Bronchial epithelial cell (primary cell): Measurements from ENCODE around the gene EPHB2. TPM values are rescaled to one million over a fixed set of nuclear protein-coding genes. Genes with fewer than 3 reads are reported as not detected.

ENCODE experiments used
- DNase-seq: peaks from one replicate; pipeline ENCODE4 v3.0.0-alpha.2; 2010; ENCODE audit warnings: low read depth
- FAIRE-seq: peaks from 2 replicates; lab custom pipeline; 2011; peaks lifted over from hg19 to GRCh38; lab: Jason Lieb, UNC
- H3K27me3 ChIP-seq: 2 replicates; pipeline ENCODE4 v1.5.1; 2011; ENCODE audit warnings: low read length; ENCODE audit not compliant: control insufficient read depth, insufficient read depth
- H3K36me3 ChIP-seq: 2 replicates; pipeline ENCODE4 v1.5.1; 2011; ENCODE audit warnings: low read length; ENCODE audit not compliant: control insufficient read depth, insufficient read depth
- H3K4me3 ChIP-seq: 2 replicates; pipeline ENCODE4 v1.5.1; 2011; ENCODE audit warnings: mild to moderate bottlenecking, low read depth, low read length, control low read depth
- total RNA-seq: library from RNA; depleted of rRNA; stranded (reverse); fragments of >200 nt; gene quantifications from 2 replicates; pipeline ENCODE4 v1.2.1, GENCODE V29; 2014
- TF ChIP-seq, protein P1 (sequence below): IDR thresholded peaks from 2 replicates; pipeline ENCODE4 v1.5.1; 2011; ENCODE audit warnings: mild to moderate bottlenecking, moderate library complexity, low read length, control low read depth, inconsistent platforms; ENCODE audit not compliant: insufficient read depth, severe bottlenecking

EPHB2 gene
- total RNA-seq, 1 donor from 2014 or later: 10.0 TPM

DNA sequence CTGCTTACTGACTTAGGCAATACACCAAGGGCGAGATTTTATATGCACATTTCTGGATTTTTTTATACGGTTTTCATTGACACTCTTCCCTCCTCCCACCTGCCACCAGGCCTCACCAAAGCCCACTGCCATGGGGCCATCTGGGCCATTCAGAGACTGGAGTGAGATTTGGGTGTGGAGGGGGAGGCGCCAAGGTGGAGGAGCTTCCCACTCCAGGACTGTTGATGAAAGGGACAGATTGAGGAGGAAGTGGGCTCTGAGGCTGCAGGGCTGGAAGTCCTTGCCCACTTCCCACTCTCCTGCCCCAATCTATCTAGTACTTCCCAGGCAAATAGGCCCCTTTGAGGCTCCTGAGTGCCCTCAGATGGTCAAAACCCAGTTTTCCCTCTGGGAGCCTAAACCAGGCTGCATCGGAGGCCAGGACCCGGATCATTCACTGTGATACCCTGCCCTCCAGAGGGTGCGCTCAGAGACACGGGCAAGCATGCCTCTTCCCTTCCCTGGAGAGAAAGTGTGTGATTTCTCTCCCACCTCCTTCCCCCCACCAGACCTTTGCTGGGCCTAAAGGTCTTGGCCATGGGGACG, 204.1 kb downstream of the EPHB2 start:
- Histone ChIP-seq H3K27me3 (no peaks in the 10 kb centered on the region), H3K36me3 (peaks cover 2% of the 10 kb centered on the region), H3K4me3 (no peak overlapping the region)
- DNase-seq: no peak
- no peak for FAIRE-seq
- TF ChIP-seq, protein P1, sequence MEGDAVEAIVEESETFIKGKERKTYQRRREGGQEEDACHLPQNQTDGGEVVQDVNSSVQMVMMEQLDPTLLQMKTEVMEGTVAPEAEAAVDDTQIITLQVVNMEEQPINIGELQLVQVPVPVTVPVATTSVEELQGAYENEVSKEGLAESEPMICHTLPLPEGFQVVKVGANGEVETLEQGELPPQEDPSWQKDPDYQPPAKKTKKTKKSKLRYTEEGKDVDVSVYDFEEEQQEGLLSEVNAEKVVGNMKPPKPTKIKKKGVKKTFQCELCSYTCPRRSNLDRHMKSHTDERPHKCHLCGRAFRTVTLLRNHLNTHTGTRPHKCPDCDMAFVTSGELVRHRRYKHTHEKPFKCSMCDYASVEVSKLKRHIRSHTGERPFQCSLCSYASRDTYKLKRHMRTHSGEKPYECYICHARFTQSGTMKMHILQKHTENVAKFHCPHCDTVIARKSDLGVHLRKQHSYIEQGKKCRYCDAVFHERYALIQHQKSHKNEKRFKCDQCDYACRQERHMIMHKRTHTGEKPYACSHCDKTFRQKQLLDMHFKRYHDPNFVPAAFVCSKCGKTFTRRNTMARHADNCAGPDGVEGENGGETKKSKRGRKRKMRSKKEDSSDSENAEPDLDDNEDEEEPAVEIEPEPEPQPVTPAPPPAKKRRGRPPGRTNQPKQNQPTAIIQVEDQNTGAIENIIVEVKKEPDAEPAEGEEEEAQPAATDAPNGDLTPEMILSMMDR: no peak

- no peaks in the 10 kb centered on the region for H3K27me3 ChIP-seq
- FAIRE-seq: no peak
Measured at GRCh38 chr1:22915231-22915630, 204.6 kb downstream of the EPHB2 start.

DNA sequence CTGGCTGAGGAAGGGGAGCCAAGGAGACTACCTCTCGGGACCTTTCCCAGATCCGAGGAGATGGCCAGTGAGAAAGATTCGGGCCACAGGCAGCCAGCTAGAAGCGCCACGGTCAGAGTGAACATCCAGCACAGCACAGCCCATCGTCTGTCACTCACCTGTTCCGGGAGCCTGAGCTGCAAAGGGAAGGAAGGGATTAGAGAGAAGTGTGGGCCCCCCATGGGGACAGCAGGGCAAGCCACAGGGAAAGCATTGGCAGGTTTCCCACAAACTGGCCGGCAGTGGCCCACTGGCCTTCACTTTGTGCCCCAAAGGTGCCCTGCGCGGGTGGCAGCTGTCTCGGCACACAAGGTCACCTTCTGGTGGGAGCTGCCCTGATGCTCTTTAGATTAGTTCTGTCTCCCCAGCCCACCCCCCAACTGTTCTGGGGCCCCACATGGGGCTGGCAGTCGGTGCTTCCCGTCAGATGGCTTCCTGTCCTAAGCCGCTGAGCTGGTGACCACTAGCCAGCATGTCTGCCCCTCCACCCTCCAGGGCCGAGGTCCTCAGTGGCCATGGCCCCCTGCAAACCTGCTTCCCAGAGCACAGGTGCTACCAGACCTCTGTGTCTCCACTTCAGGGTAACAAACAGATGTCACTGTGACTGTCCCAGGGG, 205.3 kb downstream of the EPHB2 start:
- FAIRE-seq: no peak
- no peak for DNase-seq
- H3K4me3 ChIP-seq: no peak overlapping the region
- TF ChIP-seq, protein P1: no peak
- H3K36me3 ChIP-seq: peaks cover 2% of the 10 kb centered on the region
- H3K27me3 ChIP-seq: peaks cover 1% of the 10 kb centered on the region

More at GRCh38 chr1:22915231-22915630, 204.6 kb downstream of the EPHB2 start:
- TF ChIP-seq, protein P1: no peak
- no peak for DNase-seq
- Histone ChIP-seq H3K4me3 (no peak overlapping the region), H3K36me3 (peaks cover 2% of the 10 kb centered on the region)

GRCh38 chr1:22916471-22916820, 205.8 kb downstream of the EPHB2 start:
- FAIRE-seq (no peak), DNase-seq (peak; percentile 43)
- peaks cover 2% of the 10 kb centered on the region for H3K27me3 ChIP-seq
- H3K4me3 ChIP-seq: no peak overlapping the region
- TF ChIP-seq, protein P1: no peak
- H3K36me3 ChIP-seq: peaks cover 2% of the 10 kb centered on the region

DNA sequence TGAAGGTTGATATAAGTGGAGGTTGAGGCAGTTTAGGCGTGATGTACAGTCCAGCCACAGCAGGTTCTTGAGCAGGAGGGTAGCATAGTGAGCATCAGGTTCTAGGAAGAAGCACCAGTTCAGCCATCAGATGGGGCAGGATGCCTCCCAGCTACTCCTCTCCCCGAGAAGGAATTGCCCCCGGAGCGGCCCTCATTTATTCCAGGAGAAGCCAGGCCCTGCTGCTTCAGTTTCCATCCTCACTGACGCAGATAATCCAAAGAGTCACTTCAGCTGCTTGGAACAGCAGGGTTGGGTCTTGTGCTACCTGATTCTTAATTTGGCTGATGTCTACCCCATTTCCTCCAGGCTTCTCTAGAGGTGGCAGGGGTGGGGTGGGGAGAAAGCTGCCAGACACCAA, 207.3 kb downstream of the EPHB2 start:
- DNase-seq (no peak), FAIRE-seq (no peak)
- peaks cover 2% of the 10 kb centered on the region for H3K27me3 ChIP-seq
- TF ChIP-seq, protein P1: no peak
- no peaks in the 10 kb centered on the region for H3K36me3 ChIP-seq
- H3K4me3 ChIP-seq: no peak overlapping the region
